OCI-LY7 (cell line): ENCODE data around the gene ARID5B. TPM values are rescaled to one million over a fixed set of nuclear protein-coding genes. Genes with fewer than 3 reads are reported as not detected.

Source experiments
- BruUV-seq: library from RNA; stranded (reverse); fragments of 400-500 nt; replicated peaks from 2 replicates; lab custom pipeline; 2021; lab: Mats Ljungman, UMichigan
- CTCF ChIA-PET: fragments of 300-600 bp; sonication (Branson Sonifier 250); formaldehyde crosslinking; loops from one replicate; lab custom pipeline; 2022; ENCODE audit warnings: antibody characterized with exemption; ENCODE audit not compliant: unreplicated experiment; lab: Charles Lee
- POLR2A ChIA-PET: fragments of 300-600 bp; sonication (Branson Sonifier 250); formaldehyde crosslinking; loops from one replicate; lab custom pipeline; 2022; ENCODE audit warnings: antibody characterized with exemption; lab: Charles Lee
- DNase-seq: peaks from one replicate; pipeline ENCODE4 v3.0.0-alpha.2; 2015; ENCODE audit warnings: low spot score
- H2AFZ ChIP-seq: fragments of 200-600 bp; sonication (generic), shearing (Covaris generic); 2 replicates; pipeline ENCODE4 v1.6.1; 2014; ENCODE audit warnings: mild to moderate bottlenecking, antibody characterized with exemption, low read length, moderate library complexity
- H3K27ac ChIP-seq: fragments of 200-600 bp; sonication (generic); 2 replicates; pipeline ENCODE4 v1.5.1; 2014; ENCODE audit warnings: mixed run types, low read depth, mild to moderate bottlenecking, moderate library complexity, low read length, inconsistent platforms; ENCODE audit not compliant: poor library complexity, severe bottlenecking
- H3K36me3 ChIP-seq: fragments of 200-600 bp; sonication (generic); 2 replicates; pipeline ENCODE4 v1.6.1; 2014; ENCODE audit warnings: mild to moderate bottlenecking, antibody characterized with exemption, low read length, moderate library complexity, mixed read lengths; ENCODE audit not compliant: insufficient read depth
- H3K4me1 ChIP-seq: fragments of 200-600 bp; sonication (generic); 2 replicates; pipeline ENCODE4 v1.5.1; 2014; ENCODE audit warnings: mild to moderate bottlenecking, low read length; ENCODE audit not compliant: insufficient read depth, poor library complexity, severe bottlenecking
- H3K4me2 ChIP-seq: fragments of 200-600 bp; sonication (generic); 2 replicates; pipeline ENCODE4 v1.6.1; 2014; ENCODE audit warnings: mild to moderate bottlenecking, low read length
- H3K4me3 ChIP-seq: fragments of 200-600 bp; sonication (generic); 2 replicates; pipeline ENCODE4 v1.5.1; 2014; ENCODE audit warnings: mild to moderate bottlenecking, low read depth, low read length; ENCODE audit not compliant: poor library complexity, severe bottlenecking
- H3K79me2 ChIP-seq: fragments of 200-600 bp; sonication (generic); 2 replicates; pipeline ENCODE4 v1.6.1; 2016; ENCODE audit warnings: low read depth, mild to moderate bottlenecking, low read length, moderate library complexity, mixed read lengths; ENCODE audit not compliant: insufficient read depth
- H3K9me2 ChIP-seq: fragments of 200-600 bp; sonication (generic); 2 replicates; pipeline ENCODE4 v1.6.1; 2016; ENCODE audit warnings: mild to moderate bottlenecking, low read length, mixed read lengths; ENCODE audit not compliant: insufficient read depth
- H3K9me3 ChIP-seq: fragments of 200-600 bp; sonication (generic); 2 replicates; pipeline ENCODE4 v1.6.1; 2014; ENCODE audit warnings: mild to moderate bottlenecking, mixed run types, low read length, mixed read lengths
- H4K20me1 ChIP-seq: fragments of 200-600 bp; sonication (generic); 2 replicates; pipeline ENCODE4 v1.6.1; 2014; ENCODE audit warnings: mild to moderate bottlenecking, antibody characterized with exemption, low read length, moderate library complexity, mixed read lengths; ENCODE audit not compliant: insufficient read depth
- EZH2phosphoT487 ChIP-seq: fragments of 200-600 bp; sonication (generic); IDR thresholded peaks from 2 replicates; pipeline ENCODE4 v1.6.1; 2018; ENCODE audit warnings: low read depth, borderline replicate concordance, mild to moderate bottlenecking, mixed run types, antibody characterized with exemption, low read length, moderate library complexity, mixed read lengths
- intact Hi-C: fragments of 100-400 bp; cut with micrococcal nuclease; formaldehyde crosslinking; loops from one replicate; pipeline ENCODE4 v1.10.0; 2022; ENCODE audit not compliant: unreplicated experiment
- total RNA-seq, 2 experiments: library from RNA; depleted of rRNA in 1 of 2; stranded (reverse); fragments of >200 nt in 1 of 2; shearing (Covaris generic) in 1 of 2; gene quantifications; 2 replicates each; pipeline ENCODE4 v1.2.3, GENCODE V29; 2014 to 2022
- TF ChIP-seq, protein P1 (sequence below): fragments of 200-600 bp; sonication (generic); conservative IDR thresholded peaks from 2 replicates; pipeline ENCODE4 v1.5.1; 2014; ENCODE audit warnings: mild to moderate bottlenecking, antibody characterized with exemption, low read length, moderate library complexity, mixed read lengths

Gene ARID5B
- total RNA-seq, 2 experiments from 2014 or later, result 38.0 to 56.7 TPM

DNA sequence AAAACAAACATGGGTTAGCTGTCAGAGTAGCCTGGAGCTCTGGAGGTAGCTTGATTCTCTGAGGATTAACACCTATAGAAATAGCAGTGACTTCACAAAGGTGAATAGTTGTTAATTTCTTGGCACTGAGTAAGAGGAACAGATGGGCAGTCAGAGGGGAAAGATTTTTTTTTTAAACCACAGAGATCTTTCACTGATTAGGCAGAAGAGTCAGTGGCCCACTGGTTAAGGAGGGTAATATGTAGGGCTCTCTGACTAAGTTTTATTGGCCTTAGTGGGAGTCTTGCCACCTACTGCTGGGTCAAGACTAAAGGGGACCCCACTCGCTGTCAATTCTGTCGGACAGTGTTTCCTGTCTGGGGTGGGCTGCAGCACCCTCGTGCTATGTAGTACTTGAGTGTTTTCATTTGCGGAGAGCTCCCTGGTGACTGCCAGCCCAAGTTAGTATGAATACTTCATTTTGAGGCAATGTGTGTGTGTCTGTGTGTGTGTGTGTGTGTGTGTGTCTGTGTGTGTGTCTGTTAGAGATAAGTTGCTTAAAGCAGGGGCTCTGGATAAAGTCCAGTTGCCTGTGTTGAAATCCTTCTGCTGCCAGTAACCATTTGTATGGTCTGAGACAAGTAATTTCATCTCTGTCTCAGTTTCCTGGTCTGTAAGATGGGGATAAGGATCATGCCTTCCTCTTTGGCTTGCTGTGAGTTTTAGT is 145.2 kb downstream of the ARID5B start:
- Histone ChIP-seq H3K27ac (peak overlapping the region; percentile 76), H3K4me1 (peaks cover 94% of the 10 kb centered on the region), H3K79me2 (peaks cover 58% of the 10 kb centered on the region; the same call in 1 of the 2 replicates), H3K9me3 (no peaks in the 10 kb centered on the region), H3K9me2 (no peaks in the 10 kb centered on the region), H4K20me1 (no peaks in the 10 kb centered on the region), H3K36me3 (peaks cover 16% of the 10 kb centered on the region), H3K4me3 (peak overlapping the region; percentile 27), H2AFZ (peak overlapping the region; percentile 40; the same call in 1 of the 2 replicates), H3K4me2 (peak overlapping the region; percentile 85)
- CTCF ChIA-PET, result interaction anchor here (0.5 to 0.9 kb wide), 4 partner anchors 84 to 170 kb away, joined by 3 read pairs; no protein-coding TSS in a partner anchor
- TF ChIP-seq EZH2phosphoT487, result no peak
- TF ChIP-seq, protein P1, sequence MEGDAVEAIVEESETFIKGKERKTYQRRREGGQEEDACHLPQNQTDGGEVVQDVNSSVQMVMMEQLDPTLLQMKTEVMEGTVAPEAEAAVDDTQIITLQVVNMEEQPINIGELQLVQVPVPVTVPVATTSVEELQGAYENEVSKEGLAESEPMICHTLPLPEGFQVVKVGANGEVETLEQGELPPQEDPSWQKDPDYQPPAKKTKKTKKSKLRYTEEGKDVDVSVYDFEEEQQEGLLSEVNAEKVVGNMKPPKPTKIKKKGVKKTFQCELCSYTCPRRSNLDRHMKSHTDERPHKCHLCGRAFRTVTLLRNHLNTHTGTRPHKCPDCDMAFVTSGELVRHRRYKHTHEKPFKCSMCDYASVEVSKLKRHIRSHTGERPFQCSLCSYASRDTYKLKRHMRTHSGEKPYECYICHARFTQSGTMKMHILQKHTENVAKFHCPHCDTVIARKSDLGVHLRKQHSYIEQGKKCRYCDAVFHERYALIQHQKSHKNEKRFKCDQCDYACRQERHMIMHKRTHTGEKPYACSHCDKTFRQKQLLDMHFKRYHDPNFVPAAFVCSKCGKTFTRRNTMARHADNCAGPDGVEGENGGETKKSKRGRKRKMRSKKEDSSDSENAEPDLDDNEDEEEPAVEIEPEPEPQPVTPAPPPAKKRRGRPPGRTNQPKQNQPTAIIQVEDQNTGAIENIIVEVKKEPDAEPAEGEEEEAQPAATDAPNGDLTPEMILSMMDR, result no peak
- intact Hi-C loops, result loop anchor here (1.0 to 10.0 kb wide), 4 partner anchors 36 to 1221 kb away; no protein-coding TSS in a partner anchor
- BruUV-seq, result no TSS peak
- POLR2A ChIA-PET, result interaction anchor here (0.5 to 15.5 kb wide), 29 partner anchors 8 to 1565 kb away, joined by 3 to 277 read pairs (median 5); partner anchors contain the start of gene ARID5B
- peak; percentile 50 for DNase-seq

DNA sequence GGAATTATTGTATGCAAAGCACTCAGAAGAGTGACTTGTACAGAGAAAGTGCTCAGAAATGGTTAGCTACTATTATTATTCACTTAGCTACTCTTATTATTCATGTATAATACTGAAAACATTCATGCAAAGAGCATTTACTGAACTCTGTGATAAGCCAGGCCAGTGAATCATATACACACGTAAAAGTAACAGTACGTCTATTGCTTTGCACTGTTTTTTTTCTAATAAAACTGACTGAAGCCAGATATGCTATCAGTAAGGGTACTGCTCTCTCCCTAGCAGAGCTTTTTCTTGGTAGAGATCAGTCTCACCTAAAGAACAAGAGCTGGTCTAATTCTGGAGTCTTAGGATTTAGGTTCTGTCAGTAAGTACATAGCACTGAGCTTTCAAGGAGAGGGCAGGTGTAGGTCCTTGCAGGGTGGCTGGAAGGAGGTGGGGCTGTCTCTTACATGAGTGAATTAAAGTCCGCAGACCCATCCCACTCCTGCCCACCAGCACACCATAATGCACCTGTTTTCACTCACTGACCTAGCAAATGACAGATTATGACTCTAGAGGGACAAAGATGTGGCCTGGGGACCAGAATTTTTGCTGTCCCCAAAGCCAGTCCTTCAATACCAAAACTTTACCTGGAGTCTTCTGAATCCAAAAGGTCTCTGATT is 145.9 kb downstream of the ARID5B start:
- no peaks in the 10 kb centered on the region for H3K9me3 ChIP-seq
- ChIA-PET CTCF (interaction anchor here (0.7 to 0.9 kb wide), 3 partner anchors 56 to 151 kb away, joined by 3 read pairs; no protein-coding TSS in a partner anchor), POLR2A (interaction anchor here (0.6 to 15.5 kb wide), 21 partner anchors 9 to 1564 kb away, joined by 3 to 277 read pairs (median 5); partner anchors contain the start of gene ARID5B)
- H2AFZ ChIP-seq, result peak overlapping the region; percentile 27; the same call in 1 of the 2 replicates
- H3K36me3 ChIP-seq, result peaks cover 23% of the 10 kb centered on the region
- peak overlapping the region; percentile 85 for H3K4me2 ChIP-seq
- peaks cover 58% of the 10 kb centered on the region; the same call in 1 of the 2 replicates for H3K79me2 ChIP-seq
- BruUV-seq, result TSS peak; percentile 43
- H3K4me1 ChIP-seq, result peaks cover 87% of the 10 kb centered on the region
- intact Hi-C loops, result loop anchor here (1.0 to 10.0 kb wide), 4 partner anchors 35 to 1220 kb away; no protein-coding TSS in a partner anchor
- no peak for TF ChIP-seq EZH2phosphoT487
- TF ChIP-seq, protein P1, result no peak
- peak; percentile 59 for DNase-seq
- peak overlapping the region; percentile 61 for H3K4me3 ChIP-seq
- no peaks in the 10 kb centered on the region for H4K20me1 ChIP-seq
- no peaks in the 10 kb centered on the region for H3K9me2 ChIP-seq
- peak overlapping the region; percentile 76 for H3K27ac ChIP-seq
